Measurements from ENCODE around the gene OSBPL7. TPM values are rescaled to one million over a fixed set of nuclear protein-coding genes. Genes with fewer than 3 reads are reported as not detected.

OSBPL7 gene
- total and polyA plus RNA-seq, 2 of the 8 experiments (the other 6 are each of a cell fraction or from before 2014, with no cell fraction given): 7.2 to 8.9 TPM

- TF ChIP-seq CHD7 (IDR thresholded peaks at IDR 0.05; ENCODE audit: insufficient replicate concordance, low read length) (no peak), CBX8 (IDR thresholded peaks at IDR 0.05; ENCODE audit: borderline replicate concordance, low read depth, low read length) (no peak), EP300 (IDR thresholded peaks at IDR 0.05; ENCODE audit: borderline replicate concordance in 1 of 2, low read depth in 2 of 2, low read length in 2 of 2) (no peak), MAFK (IDR thresholded peaks at IDR 0.05; ENCODE audit: low read depth, low read length) (no peak), POU5F1 (IDR thresholded peaks at IDR 0.05; ENCODE audit: low read depth, low read length) (no peak), MAX (IDR thresholded peaks at IDR 0.05) (no peak)
Measured at GRCh38 chr17:47800686-47801085, 20.9 kb downstream of the OSBPL7 start (continued).
